Germinal center (tissue), 1 donor: ENCODE data around the gene MAML3.

Experiments used
- DNase-seq: peaks from one replicate; pipeline ENCODE4 v3.0.0; 2012; ENCODE audit warnings: mixed read lengths, low spot score

The MAML3 gene

GRCh38 chr4:139863531-139863930 is 290.5 kb downstream of the MAML3 start:
- DNase-seq: peak; percentile 30

- no peak for DNase-seq
Measured at GRCh38 chr4:139861471-139861870, 292.5 kb downstream of the MAML3 start.

- DNase-seq: no peak
Measured at GRCh38 chr4:139860435-139861024, 293.5 kb downstream of the MAML3 start.

- no peak for DNase-seq
Measured at GRCh38 chr4:139859876-139860275, 294.1 kb downstream of the MAML3 start.

GRCh38 chr4:139858436-139859205 is 295.4 kb downstream of the MAML3 start:
- DNase-seq: no peak

- DNase-seq: no peak
Measured at GRCh38 chr4:139857977-139858376, 296.0 kb downstream of the MAML3 start.

- peak; percentile 20 for DNase-seq
Measured at GRCh38 chr4:139857021-139857420, 297.0 kb downstream of the MAML3 start.

- DNase-seq: no peak
Measured at GRCh38 chr4:139854668-139855403, 299.1 kb downstream of the MAML3 start.

GRCh38 chr4:139853309-139853708 is 300.7 kb downstream of the MAML3 start:
- no peak for DNase-seq

GRCh38 chr4:139852612-139853269 is 301.2 kb downstream of the MAML3 start:
- no peak for DNase-seq

- no peak for DNase-seq
Measured at GRCh38 chr4:139851639-139852038, 302.3 kb downstream of the MAML3 start.

GRCh38 chr4:139851133-139851532 is 302.9 kb downstream of the MAML3 start:
- no peak for DNase-seq

GRCh38 chr4:139849219-139849618 is 304.8 kb downstream of the MAML3 start:
- DNase-seq: no peak

- DNase-seq: no peak
Measured at GRCh38 chr4:139848028-139848427, 306.0 kb downstream of the MAML3 start.

GRCh38 chr4:139847602-139848001 is 306.4 kb downstream of the MAML3 start:
- DNase-seq: no peak

- no peak for DNase-seq
Measured at GRCh38 chr4:139846766-139847165, 307.2 kb downstream of the MAML3 start.

GRCh38 chr4:139845453-139846093 is 308.4 kb downstream of the MAML3 start:
- DNase-seq: no peak

GRCh38 chr4:139844459-139845036 is 309.4 kb downstream of the MAML3 start:
- DNase-seq: no peak

GRCh38 chr4:139844057-139844456 is 309.9 kb downstream of the MAML3 start:
- DNase-seq: no peak

- no peak for DNase-seq
Measured at GRCh38 chr4:139843641-139844040, 310.3 kb downstream of the MAML3 start.

- peak; percentile 32 for DNase-seq
Measured at GRCh38 chr4:139841464-139842195, 312.4 kb downstream of the MAML3 start.
